ENCODE measurements around the gene CLDN9.

- TF ChIP-seq, protein P1, sequence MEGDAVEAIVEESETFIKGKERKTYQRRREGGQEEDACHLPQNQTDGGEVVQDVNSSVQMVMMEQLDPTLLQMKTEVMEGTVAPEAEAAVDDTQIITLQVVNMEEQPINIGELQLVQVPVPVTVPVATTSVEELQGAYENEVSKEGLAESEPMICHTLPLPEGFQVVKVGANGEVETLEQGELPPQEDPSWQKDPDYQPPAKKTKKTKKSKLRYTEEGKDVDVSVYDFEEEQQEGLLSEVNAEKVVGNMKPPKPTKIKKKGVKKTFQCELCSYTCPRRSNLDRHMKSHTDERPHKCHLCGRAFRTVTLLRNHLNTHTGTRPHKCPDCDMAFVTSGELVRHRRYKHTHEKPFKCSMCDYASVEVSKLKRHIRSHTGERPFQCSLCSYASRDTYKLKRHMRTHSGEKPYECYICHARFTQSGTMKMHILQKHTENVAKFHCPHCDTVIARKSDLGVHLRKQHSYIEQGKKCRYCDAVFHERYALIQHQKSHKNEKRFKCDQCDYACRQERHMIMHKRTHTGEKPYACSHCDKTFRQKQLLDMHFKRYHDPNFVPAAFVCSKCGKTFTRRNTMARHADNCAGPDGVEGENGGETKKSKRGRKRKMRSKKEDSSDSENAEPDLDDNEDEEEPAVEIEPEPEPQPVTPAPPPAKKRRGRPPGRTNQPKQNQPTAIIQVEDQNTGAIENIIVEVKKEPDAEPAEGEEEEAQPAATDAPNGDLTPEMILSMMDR (IDR thresholded peaks at IDR 0.05; ENCODE audit: low read depth, low read length, missing input control) = peak; percentile 83
- no peak for TF ChIP-seq TAF1 (conservative IDR thresholded peaks at IDR 0.05)
- TF ChIP-seq REST (IDR thresholded peaks at IDR 0.05) = no peak
- no peak for TF ChIP-seq ATF3 (IDR thresholded peaks at IDR 0.05)
- no peak for TF ChIP-seq YY1 (IDR thresholded peaks at IDR 0.05)
- TF ChIP-seq SP1 (IDR thresholded peaks at IDR 0.05) = no peak
- TF ChIP-seq, protein P2, sequence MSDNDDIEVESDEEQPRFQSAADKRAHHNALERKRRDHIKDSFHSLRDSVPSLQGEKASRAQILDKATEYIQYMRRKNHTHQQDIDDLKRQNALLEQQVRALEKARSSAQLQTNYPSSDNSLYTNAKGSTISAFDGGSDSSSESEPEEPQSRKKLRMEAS (IDR thresholded peaks at IDR 0.05) = no peak
- no peak for TF ChIP-seq EGR1 (IDR thresholded peaks at IDR 0.05; ENCODE audit: low read depth in 2 of 2)
- TF ChIP-seq HNF4A (conservative IDR thresholded peaks at IDR 0.05) = no peak
- TF ChIP-seq RAD21 (IDR thresholded peaks at IDR 0.05) = peak in 1 of 2 donors; percentile 72
- TF ChIP-seq RXRA (IDR thresholded peaks at IDR 0.05) = no peak
- no peak for TF ChIP-seq GABPA (IDR thresholded peaks at IDR 0.05 in 1 of 2, conservative IDR thresholded peaks at IDR 0.05 in 1 of 2)
- TF ChIP-seq NR2F2 (IDR thresholded peaks at IDR 0.05) = no peak
Measured at GRCh38 chr16:2983706-2984136, 29.0 kb upstream of the CLDN9 start.

Measured in liver (tissue), 3 donors.